EL (cell line): ENCODE results near the gene CST7.

Experiments used
- DNase-seq: peaks from one replicate; pipeline ENCODE4 v3.0.0-alpha.2; 2016

CST7 gene

GRCh38 chr20:25006431-25007167, 57.5 kb downstream of the CST7 start:
- DNase-seq, result no peak

- DNase-seq, result no peak
Measured at GRCh38 chr20:25007491-25008305, 58.6 kb downstream of the CST7 start.

GRCh38 chr20:25008388-25009217, 59.5 kb downstream of the CST7 start:
- DNase-seq, result no peak
